Endothelial cell of umbilical vein (primary cell): ENCODE results near the gene CCDC57. TPM values are rescaled to one million over a fixed set of nuclear protein-coding genes. Genes with fewer than 3 reads are reported as not detected.

Experiments
- BruUV-seq: library from RNA; stranded (reverse); fragments of 400-500 nt; replicated peaks from 2 replicates; lab custom pipeline; 2021; lab: Mats Ljungman, UMichigan
- CTCF ChIA-PET: fragments of 300-600, 350-600 bp; sonication (Branson Sonifier 250); formaldehyde crosslinking; loops from one replicate; lab custom pipeline; 2021; ENCODE audit warnings: antibody characterized with exemption, inconsistent platforms; lab: Charles Lee
- POLR2A ChIA-PET: fragments of 300-600, 350-600 bp; sonication (Branson Sonifier 250); formaldehyde crosslinking; loops from one replicate; lab custom pipeline; 2021; ENCODE audit warnings: antibody characterized with exemption, inconsistent platforms; lab: Charles Lee
- DNase-seq: peaks from one replicate; pipeline ENCODE4 v3.0.0-alpha.2; 2011; ENCODE audit warnings: low read depth, low spot score
- FAIRE-seq: peaks from 2 replicates; lab custom pipeline; 2011; peaks lifted over from hg19 to GRCh38; lab: Jason Lieb, UNC
- H2AFZ ChIP-seq: 2 replicates; pipeline ENCODE4 v1.6.0; 2012; ENCODE audit warnings: low read depth, low read length, control low read depth, inconsistent platforms
- H3K27ac ChIP-seq: 2 replicates; pipeline ENCODE4 v1.5.1; 2011; ENCODE audit warnings: low read depth, mild to moderate bottlenecking, control low read depth, low read length, moderate library complexity; ENCODE audit not compliant: insufficient read depth
- H3K27me3 ChIP-seq, 2 experiments: 2 replicates each; pipeline versions ENCODE4 v1.6.0 to v1.6.1; 2011; ENCODE audit warnings: low read length in 2 of 2, mixed read lengths in 1 of 2; ENCODE audit not compliant: control insufficient read depth in 2 of 2, insufficient read depth in 2 of 2
- H3K36me3 ChIP-seq, 2 experiments: 2 replicates in 1 of 2; 3 replicates in 1 of 2; pipeline ENCODE4 v1.5.1; 2011; ENCODE audit warnings: low read length in 2 of 2, mild to moderate bottlenecking in 1 of 2, moderate library complexity in 1 of 2; ENCODE audit not compliant: control insufficient read depth in 2 of 2, insufficient read depth in 2 of 2; ENCODE audit errors: extremely low read depth in 1 of 2
- H3K4me1 ChIP-seq: 3 replicates; pipeline ENCODE4 v1.5.1; 2011; ENCODE audit warnings: mild to moderate bottlenecking, low read length; ENCODE audit not compliant: control insufficient read depth, insufficient read depth; ENCODE audit errors: extremely low read depth
- H3K4me2 ChIP-seq: 2 replicates; pipeline ENCODE4 v1.6.1; 2011; ENCODE audit warnings: low read length, control low read depth, mixed read lengths; ENCODE audit not compliant: insufficient read depth
- H3K4me3 ChIP-seq, 3 experiments: fragments of 200-600 bp in 1 of 3; sonication (generic), shearing (Covaris generic) in 1 of 3; replicated peaks in 1 of 3; 2 replicates each; pipeline ENCODE4 v1.5.1; 2011 to 2016; ENCODE audit warnings: control low read depth in 3 of 3, low read length in 3 of 3, mild to moderate bottlenecking in 2 of 3, inconsistent platforms in 1 of 3, low read depth in 1 of 3, moderate library complexity in 1 of 3; ENCODE audit not compliant: insufficient read depth in 1 of 3
- H3K79me2 ChIP-seq: 2 replicates; pipeline ENCODE4 v1.6.0; 2012; ENCODE audit warnings: low read length, inconsistent platforms; ENCODE audit not compliant: control insufficient read depth, insufficient read depth
- H3K9ac ChIP-seq: replicated peaks from 2 replicates; pipeline ENCODE3; 2011; ENCODE audit warnings: low read length, control low read depth; ENCODE audit not compliant: insufficient read depth; ENCODE audit errors: extremely low read depth
- H3K9me1 ChIP-seq: replicated peaks from 3 replicates; pipeline ENCODE4 v1.6.0; 2011; ENCODE audit warnings: mild to moderate bottlenecking, low read length; ENCODE audit not compliant: control insufficient read depth, insufficient read depth; ENCODE audit errors: extremely low read depth
- H3K9me3 ChIP-seq: replicated peaks from 2 replicates; pipeline ENCODE4 v1.5.1; 2012; ENCODE audit warnings: low read length, inconsistent platforms; ENCODE audit not compliant: control insufficient read depth, insufficient read depth
- H4K20me1 ChIP-seq: replicated peaks from 2 replicates; pipeline ENCODE3; 2011; ENCODE audit warnings: mild to moderate bottlenecking, low read length; ENCODE audit not compliant: control insufficient read depth, insufficient read depth; ENCODE audit errors: extremely low read depth
- EZH2 ChIP-seq: IDR thresholded peaks from 2 replicates; pipeline ENCODE4 v1.6.1; 2012; ENCODE audit warnings: borderline replicate concordance, low read depth, mild to moderate bottlenecking, moderate library complexity, low read length, inconsistent platforms; ENCODE audit not compliant: severe bottlenecking
- FOS ChIP-seq: IDR thresholded peaks from 2 replicates; pipeline ENCODE4 v1.6.1; 2011; ENCODE audit warnings: mild to moderate bottlenecking, low read length, moderate library complexity, borderline replicate concordance; ENCODE audit not compliant: insufficient read depth
- GATA2 ChIP-seq: IDR thresholded peaks from 2 replicates; pipeline ENCODE4 v1.7.0; 2011; ENCODE audit warnings: low read depth, mild to moderate bottlenecking, moderate library complexity, mixed read lengths, low read length; ENCODE audit not compliant: insufficient read length, insufficient read depth
- JUN ChIP-seq: IDR thresholded peaks from 2 replicates; pipeline ENCODE4 v1.6.1; 2011; ENCODE audit warnings: borderline replicate concordance, low read depth; ENCODE audit not compliant: insufficient read length, insufficient read depth
- MYC ChIP-seq: IDR thresholded peaks from one replicate; pipeline ENCODE4 v1.6.1; 2011; ENCODE audit warnings: mild to moderate bottlenecking, low read depth, low read length
- POLR2A ChIP-seq: IDR thresholded peaks from 2 replicates; pipeline ENCODE4 v1.6.1; 2012; ENCODE audit warnings: low read depth, mild to moderate bottlenecking, control low read depth, low read length
- POLR2AphosphoS5 ChIP-seq: IDR thresholded peaks from 2 replicates; pipeline ENCODE4 v1.6.1; 2012; ENCODE audit warnings: low read depth, mild to moderate bottlenecking, control low read depth, low read length, moderate library complexity; ENCODE audit not compliant: insufficient read depth
- dilution Hi-C: fragments of 300-500 bp; cut with MboI; formaldehyde crosslinking; loops from one replicate; pipeline ENCODE4 v1.15.0; 2019; ENCODE audit warnings: low sequenced_read_pairs; ENCODE audit not compliant: extremely low pct_ligation_motif_present
- intact Hi-C: fragments of 100-400 bp; cut with micrococcal nuclease; formaldehyde crosslinking; loops from one replicate; pipeline ENCODE4 v1.10.0; 2022
- polyA plus RNA-seq, 4 experiments: library from polyadenylated mRNA; depleted of rRNA in 3 of 4; stranded (reverse) in 3 of 4; unstranded in 1 of 4; fragments of >200 nt; gene quantifications; 2 replicates each; pipeline versions ENCODE4 v1.2.1 to v1.2.3, GENCODE V29; 2011 to 2012; ENCODE audit warnings: missing spikeins in 1 of 4
- total RNA-seq: library from RNA; stranded (reverse); gene quantifications from 2 replicates; pipeline ENCODE4 v1.2.3, GENCODE V29; 2021
- TF ChIP-seq, protein P1 (sequence below): IDR thresholded peaks from 2 replicates; pipeline ENCODE4 v1.6.1; 2011; ENCODE audit not compliant: insufficient read depth, insufficient read length
- TF ChIP-seq, protein P2 (sequence below), 2 donors: IDR thresholded peaks; 1 replicate in 1 of 2; 2 replicates in 1 of 2; pipeline ENCODE4 v1.5.1; 2011; ENCODE audit warnings: low read length in 2 of 2, mild to moderate bottlenecking in 2 of 2, moderate library complexity in 2 of 2, control low read depth in 1 of 2, inconsistent platforms in 1 of 2, low read depth in 1 of 2; ENCODE audit not compliant: insufficient read depth in 1 of 2; ENCODE audit errors: extremely low read depth in 1 of 2

Gene CCDC57
- total and polyA plus RNA-seq, 2 donors (not counting 3 experiments of a cell fraction or from before 2014, with no cell fraction given) = 18.6 to 31.6 TPM

DNA sequence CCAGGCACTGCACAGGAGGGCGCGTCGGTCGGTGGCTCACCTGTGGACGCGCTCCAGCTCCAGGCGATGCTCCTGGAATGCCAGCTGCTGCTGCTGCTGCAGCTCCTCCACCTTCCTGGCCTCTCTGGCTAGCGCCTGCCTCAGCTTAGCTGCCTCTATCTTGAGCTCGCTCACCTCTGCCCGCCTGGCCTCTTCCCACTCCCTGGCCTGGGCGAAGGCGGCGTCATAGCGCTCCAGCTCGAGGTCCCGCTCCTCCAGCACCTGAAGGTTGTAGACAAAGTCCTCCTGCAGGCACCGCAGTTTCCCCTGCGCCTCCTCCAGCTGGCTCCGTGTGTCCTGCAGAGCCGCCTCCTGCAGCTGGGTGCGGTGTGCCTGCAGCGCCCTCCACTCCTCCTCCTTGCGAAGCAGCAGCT is 11.1 kb downstream of the CCDC57 start:
- Histone ChIP-seq H3K9ac (no peak overlapping the region), H3K27ac (no peak overlapping the region), H3K36me3 (peaks cover 0 to 6% of the 10 kb centered on the region in 2 experiments), H3K9me1 (no peaks in the 10 kb centered on the region), H4K20me1 (no peaks in the 10 kb centered on the region), H3K4me3 (no peak overlapping the region), H3K79me2 (no peaks in the 10 kb centered on the region), H3K4me1 (peaks cover 7% of the 10 kb centered on the region), H2AFZ (no peak overlapping the region), H3K27me3 (no peaks in the 10 kb centered on the region), H3K4me2 (no peak overlapping the region), H3K9me3 (no peaks in the 10 kb centered on the region)
- CTCF ChIA-PET = interaction anchor here (0.8 to 0.9 kb wide), 2 partner anchors 10 to 29 kb away, joined by 3 to 4 read pairs; no protein-coding TSS in a partner anchor
- TF ChIP-seq GATA2 (no peak), JUN (no peak), FOS (no peak), MYC (no peak), EZH2 (no peak), POLR2AphosphoS5 (no peak), POLR2A (no peak)
- TF ChIP-seq, protein P1, sequence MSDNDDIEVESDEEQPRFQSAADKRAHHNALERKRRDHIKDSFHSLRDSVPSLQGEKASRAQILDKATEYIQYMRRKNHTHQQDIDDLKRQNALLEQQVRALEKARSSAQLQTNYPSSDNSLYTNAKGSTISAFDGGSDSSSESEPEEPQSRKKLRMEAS = no peak
- TF ChIP-seq, protein P2, sequence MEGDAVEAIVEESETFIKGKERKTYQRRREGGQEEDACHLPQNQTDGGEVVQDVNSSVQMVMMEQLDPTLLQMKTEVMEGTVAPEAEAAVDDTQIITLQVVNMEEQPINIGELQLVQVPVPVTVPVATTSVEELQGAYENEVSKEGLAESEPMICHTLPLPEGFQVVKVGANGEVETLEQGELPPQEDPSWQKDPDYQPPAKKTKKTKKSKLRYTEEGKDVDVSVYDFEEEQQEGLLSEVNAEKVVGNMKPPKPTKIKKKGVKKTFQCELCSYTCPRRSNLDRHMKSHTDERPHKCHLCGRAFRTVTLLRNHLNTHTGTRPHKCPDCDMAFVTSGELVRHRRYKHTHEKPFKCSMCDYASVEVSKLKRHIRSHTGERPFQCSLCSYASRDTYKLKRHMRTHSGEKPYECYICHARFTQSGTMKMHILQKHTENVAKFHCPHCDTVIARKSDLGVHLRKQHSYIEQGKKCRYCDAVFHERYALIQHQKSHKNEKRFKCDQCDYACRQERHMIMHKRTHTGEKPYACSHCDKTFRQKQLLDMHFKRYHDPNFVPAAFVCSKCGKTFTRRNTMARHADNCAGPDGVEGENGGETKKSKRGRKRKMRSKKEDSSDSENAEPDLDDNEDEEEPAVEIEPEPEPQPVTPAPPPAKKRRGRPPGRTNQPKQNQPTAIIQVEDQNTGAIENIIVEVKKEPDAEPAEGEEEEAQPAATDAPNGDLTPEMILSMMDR (IDR thresholded peaks at IDR 0.05; ENCODE audit: extremely low read depth in 1 of 2, insufficient read depth in 1 of 2, low read depth in 1 of 2, low read length in 2 of 2) = no peak
- no TSS peak for BruUV-seq
- DNase-seq (no peak), FAIRE-seq (no peak)
- intact Hi-C loops = no loop called here
- POLR2A ChIA-PET = interaction anchor here (0.6 kb wide), 1 partner anchor 11 kb away, joined by 4 read pairs; no protein-coding TSS in a partner anchor
- dilution Hi-C loops = no loop called here
